Mesenteric fat pad (tissue), 1 donor: Measurements from ENCODE around the gene GAD1. TPM values are rescaled to one million over a fixed set of nuclear protein-coding genes. Genes with fewer than 3 reads are reported as not detected.

Experiments used
- DNase-seq: peaks from one replicate; pipeline ENCODE4 v3.0.0-alpha.2; 2020; ENCODE audit warnings: low spot score
- total RNA-seq: library from RNA; stranded (reverse); fragmentation: NEBNext Ultra II Directional; extraction: Animal tissue kit (Norgen Biotek cat#: 25700); gene quantifications from one replicate; pipeline ENCODE4 v1.2.1, GENCODE V29; 2021
- donor health status: DM: yes; HTN: yes; CAD: no.

GAD1 gene
- total RNA-seq, 1 donor from 2014 or later, result not detected

- DNase-seq, result no peak
Measured at GRCh38 chr2:170817093-170818035, 677 bp downstream of the GAD1 start.

GRCh38 chr2:170818036-170818751, 1.5 kb downstream of the GAD1 start:
- no peak for DNase-seq

GRCh38 chr2:170818752-170819470, 2.2 kb downstream of the GAD1 start:
- DNase-seq, result no peak

- no peak for DNase-seq
Measured at GRCh38 chr2:170819680-170820664, 3.3 kb downstream of the GAD1 start.

- no peak for DNase-seq
Measured at GRCh38 chr2:170820757-170821530, 4.3 kb downstream of the GAD1 start.

DNA sequence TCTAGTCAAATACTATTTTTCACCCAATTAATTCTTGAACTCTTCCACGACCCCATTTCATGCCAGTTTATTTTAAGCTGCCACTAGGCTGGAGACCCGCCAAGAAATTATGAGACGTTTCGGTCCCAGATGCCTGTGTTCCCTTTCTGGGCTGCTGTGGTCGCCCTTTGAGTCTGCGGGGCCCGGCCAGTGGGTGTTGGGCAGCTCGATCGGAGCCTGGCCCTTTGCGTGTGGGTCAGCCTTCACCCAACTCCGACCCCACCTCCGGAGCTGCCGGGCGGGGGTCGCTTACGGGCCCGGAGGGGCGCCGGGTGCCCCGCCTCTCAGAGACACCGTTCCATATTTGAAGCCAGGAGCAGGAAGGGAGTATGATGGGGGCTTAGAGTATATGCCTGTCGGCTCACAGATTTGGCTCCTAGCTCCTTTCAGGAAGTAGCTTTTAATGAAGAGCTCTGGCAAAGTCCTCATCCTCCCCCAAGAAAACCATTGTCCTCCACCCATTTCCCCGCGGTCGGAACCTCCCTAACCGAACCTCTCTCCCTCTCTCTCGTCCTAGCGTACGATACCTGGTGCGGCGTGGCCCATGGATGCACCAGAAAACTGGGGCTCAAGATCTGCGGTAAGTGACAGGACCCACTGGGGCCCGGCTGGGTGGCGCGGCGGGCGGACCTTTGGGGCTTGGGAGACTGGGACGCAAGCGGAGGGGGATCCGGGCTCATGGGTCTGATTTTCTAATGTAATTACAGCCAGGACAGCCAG, 5.0 kb downstream of the GAD1 start:
- no peak for DNase-seq

- no peak for DNase-seq
Measured at GRCh38 chr2:170822290-170823087, 5.8 kb downstream of the GAD1 start.

- DNase-seq, result no peak
Measured at GRCh38 chr2:170823088-170823897, 6.6 kb downstream of the GAD1 start.

DNA sequence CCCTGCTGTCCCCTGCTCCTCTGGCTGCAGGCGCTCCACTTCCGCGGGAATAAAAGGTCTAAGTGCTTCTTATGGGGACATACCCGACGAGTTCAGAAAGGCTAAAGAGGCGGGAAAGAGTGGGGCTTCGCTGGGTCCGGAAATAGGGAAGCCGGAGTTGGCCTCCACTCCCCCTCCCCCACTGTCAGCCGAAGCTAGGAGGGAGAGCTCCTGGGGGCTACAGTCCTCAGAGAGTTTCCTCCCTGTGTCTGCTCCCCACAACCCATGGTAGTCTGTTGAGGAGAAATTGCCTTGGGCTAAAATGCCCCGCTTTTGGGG, 7.2 kb downstream of the GAD1 start:
- DNase-seq, result no peak

GRCh38 chr2:170824526-170825015, 7.9 kb downstream of the GAD1 start:
- no peak for DNase-seq

- DNase-seq, result no peak
Measured at GRCh38 chr2:170827841-170828532, 11.3 kb downstream of the GAD1 start.

DNA sequence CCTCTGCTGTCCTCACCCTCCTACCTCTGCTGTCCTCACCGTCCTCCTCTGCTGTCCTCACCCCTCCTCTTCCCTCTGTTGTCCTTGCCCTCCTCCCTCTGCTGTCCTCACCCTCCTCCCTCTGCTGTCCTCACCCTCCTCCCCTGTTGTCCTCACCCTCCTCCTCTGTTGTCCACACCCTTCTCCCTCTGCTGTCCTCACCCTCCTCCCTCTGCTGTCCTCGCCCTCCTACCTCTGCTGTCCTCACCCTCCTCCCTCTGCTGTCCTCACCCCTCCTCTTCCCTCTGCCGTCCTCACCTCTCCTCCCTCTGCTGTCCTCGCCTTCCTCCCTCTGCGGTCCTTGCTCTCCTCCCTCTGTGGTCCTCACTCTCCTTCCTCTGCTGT, 11.8 kb downstream of the GAD1 start:
- no peak for DNase-seq

DNA sequence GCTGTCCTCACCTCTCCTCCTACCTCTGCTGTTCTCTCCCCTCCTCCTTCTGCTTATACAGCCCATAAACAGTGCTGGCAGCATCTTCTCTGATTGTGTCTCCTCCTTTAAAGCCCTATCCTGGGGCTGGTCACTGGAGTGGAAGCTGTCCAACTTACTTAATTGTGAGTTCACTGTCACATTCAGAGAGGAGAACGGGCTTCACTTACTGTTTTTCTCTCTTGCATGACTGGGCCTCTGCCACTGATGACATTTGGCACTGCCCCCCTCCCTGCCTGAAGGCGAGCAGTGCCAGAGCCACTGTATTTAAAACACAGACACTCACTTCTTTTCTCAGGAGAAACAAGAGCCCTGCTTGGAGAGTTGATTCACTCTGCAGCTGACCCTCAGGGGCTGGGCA, 12.3 kb downstream of the GAD1 start:
- DNase-seq, result no peak

DNA sequence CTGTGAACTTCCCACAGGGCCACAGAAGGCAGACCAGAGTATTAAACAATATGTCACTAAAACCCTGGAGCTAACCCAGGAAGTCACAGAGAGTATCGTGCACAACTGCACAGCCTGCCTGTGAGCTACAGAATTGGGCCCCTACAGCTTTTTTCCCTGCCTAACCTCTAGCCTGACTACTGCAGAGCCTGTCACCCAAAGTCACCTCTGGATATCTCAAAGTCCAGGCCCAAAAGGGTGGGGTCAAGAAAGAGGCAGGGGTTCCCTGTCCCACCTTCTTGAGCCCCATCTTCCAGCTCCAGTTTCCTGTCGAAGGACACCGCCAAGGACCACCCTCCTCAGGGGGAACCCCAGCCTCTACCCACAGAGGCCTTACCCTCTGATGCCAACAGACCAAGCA, 13.5 kb downstream of the GAD1 start:
- no peak for DNase-seq

DNA sequence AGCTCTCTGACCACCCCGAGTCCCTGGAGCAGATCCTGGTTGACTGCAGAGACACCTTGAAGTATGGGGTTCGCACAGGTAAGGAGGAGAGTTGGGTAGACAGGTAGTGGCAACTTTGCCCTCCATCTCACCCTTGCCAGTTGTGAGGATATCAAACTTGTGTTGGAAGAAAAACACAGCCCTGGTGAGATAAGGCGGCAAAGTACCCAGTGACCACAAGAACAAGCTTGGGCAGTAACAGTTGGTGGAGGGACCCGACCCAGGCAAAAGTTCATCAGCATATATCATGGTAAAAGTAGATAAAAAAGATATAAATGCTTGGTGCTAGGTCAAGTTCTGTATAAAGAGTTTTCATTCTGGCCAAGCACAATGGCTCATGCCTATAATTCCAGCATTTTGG, 14.4 kb downstream of the GAD1 start:
- DNase-seq, result no peak

DNA sequence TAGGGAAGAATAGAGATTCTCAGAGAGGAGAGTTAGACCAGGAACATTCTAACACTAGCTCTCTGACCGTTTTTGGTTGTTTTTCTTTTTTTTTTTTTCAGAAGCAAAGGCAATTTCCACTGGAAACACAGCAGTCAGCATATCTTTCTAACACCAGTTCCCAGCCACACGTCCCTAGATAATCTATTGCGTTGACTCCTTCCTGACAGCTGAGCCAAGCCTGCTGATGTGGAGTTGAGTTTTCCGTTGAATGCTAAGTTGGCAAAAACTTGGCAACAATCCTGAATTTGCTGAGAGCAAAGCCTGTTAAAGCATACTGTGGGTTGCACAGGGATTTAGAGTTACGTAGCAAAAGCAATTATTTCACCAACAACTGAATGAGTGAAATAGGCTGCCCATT, 19.3 kb downstream of the GAD1 start:
- DNase-seq, result no peak

DNA sequence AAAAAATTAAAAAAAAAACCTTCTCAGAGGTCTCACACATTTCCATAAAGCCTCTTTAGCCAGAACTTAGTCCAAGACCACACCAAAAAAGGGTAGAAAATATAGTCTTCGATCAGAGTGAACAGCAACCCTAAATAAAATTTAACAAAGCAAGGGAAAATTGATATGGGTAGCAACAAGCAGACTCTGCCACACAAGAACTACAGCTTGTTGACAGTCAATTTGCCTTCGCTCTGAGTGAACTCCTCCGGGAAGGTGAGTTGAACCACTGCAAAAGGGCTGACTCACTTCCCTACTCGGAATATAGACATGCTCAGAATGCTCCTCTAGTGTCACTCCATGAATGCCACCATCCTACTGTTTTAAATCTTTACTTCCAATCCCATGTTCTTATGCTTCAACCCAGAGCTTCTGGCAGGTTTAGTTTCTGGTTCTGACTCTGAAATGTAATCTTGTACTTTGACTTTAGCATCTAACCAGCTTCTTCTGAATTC, 24.1 kb downstream of the GAD1 start:
- no peak for DNase-seq
